ENCODE data around the gene NAV3.

GRCh38 chr12:78157199-78157598 is 326.5 kb downstream of the NAV3 start:
- TF ChIP-seq CTCF (IDR thresholded peaks at IDR 0.05) (no peak), EP300 (IDR thresholded peaks at IDR 0.05) (no peak)
